Measurements from ENCODE around the gene SMIM29.

Gene SMIM29

DNA sequence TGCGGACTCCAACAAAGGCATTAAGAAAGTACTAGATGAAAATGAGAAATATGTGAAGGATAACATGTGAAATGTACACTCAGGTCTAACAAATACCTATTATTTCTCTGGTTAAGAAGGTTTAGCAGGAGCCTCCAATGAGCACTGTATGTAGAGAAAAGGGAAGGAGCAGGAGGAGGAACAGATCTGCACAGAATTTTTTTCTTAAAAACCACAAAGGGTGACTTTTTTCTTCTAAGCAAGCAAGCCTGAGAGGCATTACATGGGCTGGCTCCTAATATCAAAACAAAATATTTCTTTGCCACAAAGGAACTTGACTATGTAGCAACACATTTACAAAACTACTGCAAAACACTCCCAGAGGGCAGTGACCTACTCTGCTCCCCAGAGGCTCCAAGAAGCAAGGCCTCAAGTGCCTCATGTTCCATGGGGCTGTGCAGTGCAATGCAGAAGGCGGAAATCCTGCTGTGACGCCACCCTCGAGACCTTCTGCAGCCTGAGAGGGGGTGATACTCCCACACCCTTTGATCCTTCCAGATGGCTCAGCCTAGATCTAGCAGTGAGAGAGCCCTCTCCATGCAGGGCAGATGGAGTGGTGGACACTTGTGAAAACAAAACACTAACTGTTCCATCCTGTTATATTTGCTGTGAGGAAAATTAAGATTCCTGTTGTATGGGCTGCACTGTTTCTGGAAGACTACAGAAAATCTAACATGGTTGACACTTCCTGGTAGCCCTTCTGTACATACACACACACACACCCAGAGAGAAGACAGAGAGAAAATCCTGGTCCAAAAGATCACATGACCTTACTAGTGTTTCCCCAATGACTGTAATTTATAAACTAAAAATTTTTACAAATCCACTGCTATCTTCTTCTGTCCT is 36.0 kb upstream of the SMIM29 start:
- Histone ChIP-seq H3K4me3 (ENCODE audit: insufficient read depth, low read length, poor library complexity, severe bottlenecking) (no peak overlapping the region), H3F3A (ENCODE audit: insufficient read depth) (no peaks in the 10 kb centered on the region), H3K79me2 (ENCODE audit: insufficient read depth, low read length) (no peaks in the 10 kb centered on the region), H3K4me2 (ENCODE audit: low read depth, low read length, poor library complexity, severe bottlenecking) (no peak overlapping the region), H4K20me1 (ENCODE audit: low read depth, low read length) (no peaks in the 10 kb centered on the region), H3K9me2 (replicated peaks; ENCODE audit: insufficient read depth, low read length) (no peaks in the 10 kb centered on the region), H2AFZ (ENCODE audit: low read depth, low read length, severe bottlenecking) (no peak overlapping the region), H3K36me3 (ENCODE audit: low read length) (0 out of 2 replicates have a peak, but pooled peaks cover 5% of the 10 kb centered on the region), H3K27ac (ENCODE audit: low read depth, low read length) (no peak overlapping the region), H3K9me3 (ENCODE audit: insufficient read depth, low read length) (no peaks in the 10 kb centered on the region), H3K9ac (ENCODE audit: low read length) (no peak overlapping the region), H3K27me3 (ENCODE audit: low read length) (no peaks in the 10 kb centered on the region)
- TF ChIP-seq EZH2phosphoT487 (conservative IDR thresholded peaks at IDR 0.05; ENCODE audit: low read length): no peak
- TF ChIP-seq, protein P1, sequence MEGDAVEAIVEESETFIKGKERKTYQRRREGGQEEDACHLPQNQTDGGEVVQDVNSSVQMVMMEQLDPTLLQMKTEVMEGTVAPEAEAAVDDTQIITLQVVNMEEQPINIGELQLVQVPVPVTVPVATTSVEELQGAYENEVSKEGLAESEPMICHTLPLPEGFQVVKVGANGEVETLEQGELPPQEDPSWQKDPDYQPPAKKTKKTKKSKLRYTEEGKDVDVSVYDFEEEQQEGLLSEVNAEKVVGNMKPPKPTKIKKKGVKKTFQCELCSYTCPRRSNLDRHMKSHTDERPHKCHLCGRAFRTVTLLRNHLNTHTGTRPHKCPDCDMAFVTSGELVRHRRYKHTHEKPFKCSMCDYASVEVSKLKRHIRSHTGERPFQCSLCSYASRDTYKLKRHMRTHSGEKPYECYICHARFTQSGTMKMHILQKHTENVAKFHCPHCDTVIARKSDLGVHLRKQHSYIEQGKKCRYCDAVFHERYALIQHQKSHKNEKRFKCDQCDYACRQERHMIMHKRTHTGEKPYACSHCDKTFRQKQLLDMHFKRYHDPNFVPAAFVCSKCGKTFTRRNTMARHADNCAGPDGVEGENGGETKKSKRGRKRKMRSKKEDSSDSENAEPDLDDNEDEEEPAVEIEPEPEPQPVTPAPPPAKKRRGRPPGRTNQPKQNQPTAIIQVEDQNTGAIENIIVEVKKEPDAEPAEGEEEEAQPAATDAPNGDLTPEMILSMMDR (IDR thresholded peaks at IDR 0.05; ENCODE audit: insufficient read depth, low read length, poor library complexity, severe bottlenecking): no peak

- no peak overlapping the region for H3K27ac ChIP-seq (ENCODE audit: low read depth, low read length)
- H3K9me2 ChIP-seq (replicated peaks; ENCODE audit: insufficient read depth, low read length): no peaks in the 10 kb centered on the region
- no peak overlapping the region for H2AFZ ChIP-seq (ENCODE audit: low read depth, low read length, severe bottlenecking)
- H3K4me3 ChIP-seq (ENCODE audit: insufficient read depth, low read length, poor library complexity, severe bottlenecking): no peak overlapping the region
- no peak overlapping the region for H3K9ac ChIP-seq (ENCODE audit: low read length)
- no peaks in the 10 kb centered on the region for H3K36me3 ChIP-seq (ENCODE audit: low read length)
- no peaks in the 10 kb centered on the region for H4K20me1 ChIP-seq (ENCODE audit: low read depth, low read length)
- no peak for TF ChIP-seq EZH2phosphoT487 (conservative IDR thresholded peaks at IDR 0.05; ENCODE audit: low read length)
- no peaks in the 10 kb centered on the region for H3F3A ChIP-seq (ENCODE audit: insufficient read depth)
- no peaks in the 10 kb centered on the region for H3K27me3 ChIP-seq (ENCODE audit: low read length)
- H3K79me2 ChIP-seq (ENCODE audit: insufficient read depth, low read length): no peaks in the 10 kb centered on the region
- no peaks in the 10 kb centered on the region for H3K9me3 ChIP-seq (ENCODE audit: insufficient read depth, low read length)
- H3K4me2 ChIP-seq (ENCODE audit: low read depth, low read length, poor library complexity, severe bottlenecking): no peak overlapping the region
Observed at GRCh38 chr6:34281702-34282334, 33.0 kb upstream of the SMIM29 start.

GRCh38 chr6:34280216-34280615 is 31.4 kb upstream of the SMIM29 start:
- Histone ChIP-seq H2AFZ (ENCODE audit: low read depth, low read length, severe bottlenecking) (no peak overlapping the region), H3K36me3 (ENCODE audit: low read length) (no peaks in the 10 kb centered on the region), H3K9me3 (ENCODE audit: insufficient read depth, low read length) (no peaks in the 10 kb centered on the region), H3K79me2 (ENCODE audit: insufficient read depth, low read length) (no peaks in the 10 kb centered on the region), H3K27ac (ENCODE audit: low read depth, low read length) (no peak overlapping the region), H3K9ac (ENCODE audit: low read length) (no peak overlapping the region), H3F3A (ENCODE audit: insufficient read depth) (no peaks in the 10 kb centered on the region; the same call in 1 of the 2 replicates), H3K4me2 (ENCODE audit: low read depth, low read length, poor library complexity, severe bottlenecking) (no peak overlapping the region), H4K20me1 (ENCODE audit: low read depth, low read length) (no peaks in the 10 kb centered on the region), H3K4me3 (ENCODE audit: insufficient read depth, low read length, poor library complexity, severe bottlenecking) (no peak overlapping the region), H3K9me2 (replicated peaks; ENCODE audit: insufficient read depth, low read length) (no peaks in the 10 kb centered on the region), H3K27me3 (ENCODE audit: low read length) (no peaks in the 10 kb centered on the region)
- TF ChIP-seq EZH2phosphoT487 (conservative IDR thresholded peaks at IDR 0.05; ENCODE audit: low read length): no peak
- TF ChIP-seq, protein P1 (IDR thresholded peaks at IDR 0.05; ENCODE audit: insufficient read depth, low read length, poor library complexity, severe bottlenecking): no peak

DNA sequence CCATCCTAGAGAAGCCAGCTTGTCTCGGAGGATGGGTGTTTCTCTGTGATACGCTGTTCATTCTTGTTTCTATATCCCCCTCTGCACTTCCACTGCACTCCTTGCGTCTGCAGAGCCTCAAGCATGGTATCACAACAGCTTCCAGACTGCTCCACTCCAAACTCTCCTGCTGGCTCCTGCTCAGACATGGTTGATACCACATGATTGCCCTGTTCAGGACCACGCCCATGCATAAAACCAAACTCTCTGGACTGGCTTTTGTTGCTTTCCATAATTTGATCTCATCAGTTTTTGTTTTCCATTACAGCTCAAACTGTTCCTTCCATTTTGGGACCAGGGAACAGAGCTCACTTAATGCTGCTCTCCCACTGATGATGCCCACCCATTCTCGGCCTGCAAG is 30.0 kb upstream of the SMIM29 start:
- H3K9me2 ChIP-seq (replicated peaks; ENCODE audit: insufficient read depth, low read length): no peaks in the 10 kb centered on the region
- H3K36me3 ChIP-seq (ENCODE audit: low read length): no peaks in the 10 kb centered on the region
- H4K20me1 ChIP-seq (ENCODE audit: low read depth, low read length): no peaks in the 10 kb centered on the region
- no peaks in the 10 kb centered on the region for H3K27me3 ChIP-seq (ENCODE audit: low read length)
- H3K79me2 ChIP-seq (ENCODE audit: insufficient read depth, low read length): no peaks in the 10 kb centered on the region
- no peak overlapping the region for H3K27ac ChIP-seq (ENCODE audit: low read depth, low read length)
- no peak overlapping the region for H3K4me2 ChIP-seq (ENCODE audit: low read depth, low read length, poor library complexity, severe bottlenecking)
- no peak overlapping the region for H2AFZ ChIP-seq (ENCODE audit: low read depth, low read length, severe bottlenecking)
- no peaks in the 10 kb centered on the region for H3K9me3 ChIP-seq (ENCODE audit: insufficient read depth, low read length)
- H3K4me3 ChIP-seq (ENCODE audit: insufficient read depth, low read length, poor library complexity, severe bottlenecking): no peak overlapping the region
- no peaks in the 10 kb centered on the region; the same call in 1 of the 2 replicates for H3F3A ChIP-seq (ENCODE audit: insufficient read depth)
- TF ChIP-seq, protein P1 (IDR thresholded peaks at IDR 0.05; ENCODE audit: insufficient read depth, low read length, poor library complexity, severe bottlenecking): no peak
- TF ChIP-seq EZH2phosphoT487 (conservative IDR thresholded peaks at IDR 0.05; ENCODE audit: low read length): no peak
- H3K9ac ChIP-seq (ENCODE audit: low read length): no peak overlapping the region
